Neural cell (in vitro differentiated cells): ENCODE results near the gene UROC1. TPM values are rescaled to one million over a fixed set of nuclear protein-coding genes. Genes with fewer than 3 reads are reported as not detected.

Experiments used
- H2AFZ ChIP-seq: fragments of 200-600, 300-800 bp; sonication (generic), shearing (Covaris generic); 2 replicates; pipeline ENCODE4 v1.6.0; 2014; ENCODE audit warnings: low read depth, mild to moderate bottlenecking, antibody characterized with exemption, low read length, moderate library complexity
- H3F3A ChIP-seq: fragments of 200-600 bp; shearing (Covaris generic); 2 replicates; pipeline ENCODE4 v1.6.1; 2016; ENCODE audit warnings: mild to moderate bottlenecking, moderate library complexity, mixed read lengths, antibody characterized with exemption, low read length; ENCODE audit not compliant: insufficient read depth, poor library complexity, severe bottlenecking
- H3K27ac ChIP-seq: fragments of 200-600, 300-800 bp; sonication (generic), shearing (Covaris generic); 2 replicates; pipeline ENCODE4 v1.5.1; 2014; ENCODE audit warnings: mild to moderate bottlenecking, low read length, moderate library complexity
- H3K27me3 ChIP-seq: fragments of 300-800, 200-600 bp; sonication (generic), shearing (Covaris generic); 2 replicates; pipeline ENCODE4 v1.6.0; 2014; ENCODE audit warnings: mild to moderate bottlenecking, low read depth, low read length, moderate library complexity; ENCODE audit not compliant: insufficient read depth
- H3K36me3 ChIP-seq: fragments of 300-800, 200-600 bp; sonication (generic), shearing (Covaris generic); 2 replicates; pipeline ENCODE4 v1.5.1; 2014; ENCODE audit warnings: mild to moderate bottlenecking, antibody characterized with exemption, low read length, moderate library complexity; ENCODE audit not compliant: insufficient read depth
- H3K4me2 ChIP-seq: fragments of 300-800, 200-600 bp; sonication (generic), shearing (Covaris generic); 2 replicates; pipeline ENCODE4 v1.6.0; 2014; ENCODE audit warnings: mild to moderate bottlenecking, low read length
- H3K4me3 ChIP-seq: fragments of 300-800, 200-600 bp; sonication (generic), shearing (Covaris generic); 2 replicates; pipeline ENCODE4 v1.5.1; 2014; ENCODE audit warnings: mild to moderate bottlenecking, low read length, moderate library complexity
- H3K79me2 ChIP-seq: fragments of 200-600 bp; shearing (Covaris generic); replicated peaks from 2 replicates; pipeline ENCODE4 v1.6.0; 2014; ENCODE audit warnings: mild to moderate bottlenecking, low read length, moderate library complexity; ENCODE audit not compliant: insufficient read depth
- H3K9ac ChIP-seq: fragments of 300-800, 200-600 bp; sonication (generic), shearing (Covaris generic); 2 replicates; pipeline ENCODE4 v1.6.1; 2016; ENCODE audit warnings: mild to moderate bottlenecking, low read length, mixed read lengths
- H3K9me2 ChIP-seq: fragments of 200-600 bp; shearing (Covaris generic); 2 replicates; pipeline ENCODE4 v1.6.1; 2016; ENCODE audit warnings: mild to moderate bottlenecking, low read length, mixed read lengths; ENCODE audit not compliant: insufficient read depth
- H3K9me3 ChIP-seq: fragments of 200-600, 300-800 bp; sonication (generic), shearing (Covaris generic); 2 replicates; pipeline ENCODE4 v1.6.1; 2016; ENCODE audit warnings: mild to moderate bottlenecking, mixed run types, low read length, moderate library complexity, mixed read lengths
- H4K20me1 ChIP-seq: fragments of 200-600 bp; shearing (Covaris generic); 2 replicates; pipeline ENCODE4 v1.6.1; 2016; ENCODE audit warnings: mild to moderate bottlenecking, mixed run types; ENCODE audit not compliant: insufficient read depth
- CTCF ChIP-seq: fragments of 450-650 bp; IDR thresholded peaks from 2 replicates; pipeline ENCODE4 v1.5.1; 2014; ENCODE audit warnings: antibody characterized with exemption, mild to moderate bottlenecking, moderate library complexity; ENCODE audit not compliant: poor library complexity, severe bottlenecking
- EP300 ChIP-seq: fragments of 450-650 bp; conservative IDR thresholded peaks from 2 replicates; pipeline ENCODE4 v1.6.1; 2014; ENCODE audit warnings: antibody characterized with exemption, mild to moderate bottlenecking, moderate library complexity; ENCODE audit not compliant: poor library complexity, severe bottlenecking
- EZH2 ChIP-seq: fragments of 200-600, 300-800 bp; shearing (Covaris generic), sonication (generic); IDR thresholded peaks from 2 replicates; pipeline ENCODE4 v1.6.1; 2014; ENCODE audit warnings: antibody characterized with exemption, low read length, borderline replicate concordance, mild to moderate bottlenecking; ENCODE audit not compliant: insufficient read depth, poor library complexity, severe bottlenecking
- MXI1 ChIP-seq: fragments of 450-650 bp; conservative IDR thresholded peaks from 2 replicates; pipeline ENCODE4 v1.6.1; 2014; ENCODE audit warnings: antibody characterized with exemption, mild to moderate bottlenecking; ENCODE audit not compliant: poor library complexity, severe bottlenecking
- POLR2AphosphoS5 ChIP-seq: IDR thresholded peaks from 2 replicates; pipeline ENCODE4 v1.6.1; 2012
- RAD21 ChIP-seq: fragments of 450-650 bp; conservative IDR thresholded peaks from 2 replicates; pipeline ENCODE4 v1.6.1; 2014; ENCODE audit warnings: antibody characterized with exemption, mild to moderate bottlenecking, moderate library complexity
- REST ChIP-seq: IDR thresholded peaks from 2 replicates; pipeline ENCODE4 v1.6.1; 2012; ENCODE audit warnings: borderline replicate concordance
- SMC3 ChIP-seq: fragments of 450-650 bp; conservative IDR thresholded peaks from 2 replicates; pipeline ENCODE4 v1.6.1; 2014; ENCODE audit warnings: antibody characterized with exemption, mild to moderate bottlenecking, moderate library complexity; ENCODE audit not compliant: poor library complexity
- TAF1 ChIP-seq: IDR thresholded peaks from 2 replicates; pipeline ENCODE4 v1.6.1; 2012; ENCODE audit warnings: low read depth
- polyA plus RNA-seq: library from polyadenylated mRNA; depleted of rRNA; stranded (reverse); fragments of >200 nt; gene quantifications from 2 replicates; pipeline ENCODE4 v1.2.3, GENCODE V29; 2014

UROC1 gene
- polyA plus RNA-seq, 1 donor from 2014 or later, result not detected

GRCh38 chr3:126442856-126443242 lies 74.7 kb downstream of the UROC1 start:
- H3K4me2 ChIP-seq, result no peak overlapping the region
- no peaks in the 10 kb centered on the region for H3K79me2 ChIP-seq
- no peaks in the 10 kb centered on the region for H3K9me3 ChIP-seq
- no peak overlapping the region for H3K4me3 ChIP-seq
- no peaks in the 10 kb centered on the region for H3F3A ChIP-seq
- TF ChIP-seq EZH2 (no peak), CTCF (no peak), RAD21 (no peak), MXI1 (no peak), TAF1 (no peak), POLR2AphosphoS5 (no peak), EP300 (no peak), REST (no peak)
- no peak overlapping the region for H3K27ac ChIP-seq
- no peaks in the 10 kb centered on the region for H3K36me3 ChIP-seq
- H2AFZ ChIP-seq, result no peak overlapping the region
- H3K9ac ChIP-seq, result no peak overlapping the region
- no peaks in the 10 kb centered on the region for H3K9me2 ChIP-seq
- no peaks in the 10 kb centered on the region for H3K27me3 ChIP-seq
- no peaks in the 10 kb centered on the region for H4K20me1 ChIP-seq

GRCh38 chr3:126442094-126442855 lies 75.3 kb downstream of the UROC1 start:
- no peak overlapping the region for H2AFZ ChIP-seq
- no peaks in the 10 kb centered on the region for H4K20me1 ChIP-seq
- H3K79me2 ChIP-seq, result no peaks in the 10 kb centered on the region
- no peaks in the 10 kb centered on the region for H3K9me2 ChIP-seq
- no peaks in the 10 kb centered on the region for H3F3A ChIP-seq
- H3K9me3 ChIP-seq, result no peaks in the 10 kb centered on the region
- no peaks in the 10 kb centered on the region for H3K36me3 ChIP-seq
- H3K4me3 ChIP-seq, result no peak overlapping the region
- no peaks in the 10 kb centered on the region for H3K27me3 ChIP-seq
- H3K4me2 ChIP-seq, result no peak overlapping the region
- H3K9ac ChIP-seq, result no peak overlapping the region
- no peak for TF ChIP-seq POLR2AphosphoS5
- TF ChIP-seq EZH2, result no peak
- TF ChIP-seq MXI1, result no peak
- TF ChIP-seq EP300, result no peak
- TF ChIP-seq CTCF, result no peak
- no peak for TF ChIP-seq REST
- no peak for TF ChIP-seq TAF1
- TF ChIP-seq SMC3, result no peak
- TF ChIP-seq RAD21, result no peak
- no peak overlapping the region for H3K27ac ChIP-seq
